T follicular helper cell (primary cell): ENCODE results near the gene STAT6.

Experiments used
- DNase-seq: peaks from one replicate; pipeline ENCODE4 v3.0.0-alpha.2; 2020; ENCODE audit warnings: low read depth

Gene STAT6

GRCh38 chr12:57047981-57048380 lies 63.2 kb downstream of the STAT6 start:
- DNase-seq: no peak

GRCh38 chr12:57046947-57047890 lies 63.9 kb downstream of the STAT6 start:
- DNase-seq: no peak

GRCh38 chr12:57046086-57046791 lies 64.9 kb downstream of the STAT6 start:
- DNase-seq: no peak
